Astrocyte of the spinal cord (primary cell): ENCODE results near the gene UBE2Q2.
A peak's percentile ranks its signal among the peaks of the same experiment; 100 is the strongest.

Source experiments
- DNase-seq: peaks from one replicate; pipeline ENCODE4 v3.0.0; 2011; ENCODE audit warnings: low read depth, low spot score
- H3K4me3 ChIP-seq: 2 replicates; pipeline ENCODE4 v1.5.1; 2011; ENCODE audit warnings: low read depth, mild to moderate bottlenecking, low read length, moderate library complexity
- CTCF ChIP-seq: IDR thresholded peaks from 2 replicates; pipeline ENCODE4 v1.5.1; 2012; ENCODE audit warnings: low read depth, mild to moderate bottlenecking, low read length, inconsistent platforms
- in situ Hi-C: cut with HindIII; loops from 2 replicates; pipeline ENCODE4 v1.10.0; 2017; ENCODE audit warnings: low sequenced_read_pairs

The UBE2Q2 gene

GRCh38 chr15:75828429-75828828, 14.8 kb upstream of the UBE2Q2 start:
- no peak for TF ChIP-seq CTCF
- no peak for DNase-seq
- no peak overlapping the region for H3K4me3 ChIP-seq
- in situ Hi-C loops: no loop called here

GRCh38 chr15:75830910-75831805, 12.1 kb upstream of the UBE2Q2 start:
- H3K4me3 ChIP-seq: no peak overlapping the region
- no peak for DNase-seq
- no peak for TF ChIP-seq CTCF
- in situ Hi-C loops: no loop called here

- in situ Hi-C loops: no loop called here
- DNase-seq: no peak
- TF ChIP-seq CTCF: no peak
- no peak overlapping the region for H3K4me3 ChIP-seq
These were observed 11.5 kb upstream of the UBE2Q2 start for GRCh38 chr15:75831806-75832102.

GRCh38 chr15:75832114-75832513, 11.1 kb upstream of the UBE2Q2 start:
- in situ Hi-C loops: no loop called here
- TF ChIP-seq CTCF: no peak
- no peak overlapping the region for H3K4me3 ChIP-seq
- no peak for DNase-seq

- in situ Hi-C loops: no loop called here
- TF ChIP-seq CTCF: no peak
- no peak overlapping the region for H3K4me3 ChIP-seq
- no peak for DNase-seq
These were observed 9.2 kb upstream of the UBE2Q2 start for GRCh38 chr15:75834021-75834420.

GRCh38 chr15:75835990-75836958, 7.0 kb upstream of the UBE2Q2 start:
- in situ Hi-C loops: no loop called here
- no peak for TF ChIP-seq CTCF
- peak; percentile 12 for DNase-seq
- H3K4me3 ChIP-seq: no peak overlapping the region
